ENCODE data around the gene KYAT1.

GRCh38 chr9:128916745-128917144 is 35.0 kb upstream of the KYAT1 start:
- TF ChIP-seq CTCF (IDR thresholded peaks at IDR 0.05) = no peak
- no peak for TF ChIP-seq POLR2AphosphoS5 (IDR thresholded peaks at IDR 0.05)
- TF ChIP-seq POLR2A (IDR thresholded peaks at IDR 0.05) = no peak
